K562 (cell line): Measurements from ENCODE around the gene POU3F1. TPM values are rescaled to one million over a fixed set of nuclear protein-coding genes. Genes with fewer than 3 reads are reported as not detected.

Source experiments
- ATAC-seq: fragments of 200-7000 bp; cut with Tn5 transposase; 3 replicates; pipeline ENCODE4 v1.9.1; 2020; ENCODE audit warnings: moderate library complexity
- BruUV-seq: library from RNA; stranded (reverse); fragments of 400-500 nt; replicated peaks from 2 replicates; lab custom pipeline; 2021; lab: Mats Ljungman, UMichigan
- CTCF ChIA-PET: fragments of 300-600 bp; formaldehyde crosslinking; extraction: SDS; loops from one replicate; lab custom pipeline; 2021; ENCODE audit warnings: low intra/inter-chr PET ratio; lab: Yijun Ruan, JAX
- POLR2A ChIA-PET: fragments of 300-600, 350-650 bp; sonication (Branson Sonifier 250); formaldehyde crosslinking; extraction: SDS; loops from one replicate; lab custom pipeline; 2021; ENCODE audit warnings: antibody characterized with exemption, inconsistent platforms; lab: Yijun Ruan, JAX
- DNase-seq, 4 experiments: peaks; one replicate each; pipeline versions ENCODE4 v3.0.0 to v3.0.0-alpha.2; 2011 to 2018; ENCODE audit warnings: low spot score in 3 of 4, mixed read lengths in 3 of 4; ENCODE audit errors: extremely low read depth in 1 of 4
- FAIRE-seq: peaks from 2 replicates; lab custom pipeline; 2011; peaks lifted over from hg19 to GRCh38; lab: Jason Lieb, UNC
- H2AFZ ChIP-seq: 2 replicates; pipeline ENCODE4 v1.6.0; 2011; ENCODE audit warnings: low read depth, low read length, control low read depth, inconsistent platforms
- H3K27ac ChIP-seq: fragments of 200-600 bp; 3 replicates; pipeline ENCODE4 v1.8.0; 2011; ENCODE audit warnings: low read depth, mild to moderate bottlenecking, control low read depth, inconsistent platforms, low read length, moderate library complexity, mixed read lengths; ENCODE audit errors: extremely low read depth
- H3K27me3 ChIP-seq, 2 experiments: fragments of 300-600 bp in 1 of 2; 2 replicates in 1 of 2; 3 replicates in 1 of 2; pipeline versions ENCODE4 v1.6.0 to v1.8.0; 2011; ENCODE audit warnings: inconsistent platforms in 2 of 2, low read length in 2 of 2, mild to moderate bottlenecking in 1 of 2, mixed read lengths in 1 of 2, moderate library complexity in 1 of 2; ENCODE audit not compliant: control insufficient read depth in 2 of 2, insufficient read depth in 2 of 2
- H3K36me3 ChIP-seq: fragments of 300-600 bp; 3 replicates; pipeline ENCODE4 v1.8.0; 2011; ENCODE audit warnings: mild to moderate bottlenecking, low read length, inconsistent platforms; ENCODE audit not compliant: control insufficient read depth, insufficient read depth
- H3K4me1 ChIP-seq, 2 experiments: fragments of 200-600 bp in 1 of 2; replicated peaks in 1 of 2; 2 replicates in 1 of 2; 3 replicates in 1 of 2; pipeline versions ENCODE4 v1.5.1 to v1.8.0; 2011; ENCODE audit warnings: inconsistent platforms in 2 of 2, low read length in 2 of 2, mild to moderate bottlenecking in 1 of 2, mixed read lengths in 1 of 2, moderate library complexity in 1 of 2; ENCODE audit not compliant: control insufficient read depth in 2 of 2, insufficient read depth in 2 of 2
- H3K4me2 ChIP-seq: 2 replicates; pipeline ENCODE4 v1.6.1; 2011; ENCODE audit warnings: low read length, control low read depth, inconsistent platforms, mixed read lengths; ENCODE audit not compliant: insufficient read depth
- H3K4me3 ChIP-seq: fragments of 200-600 bp; sonication (generic), shearing (Covaris generic); 2 replicates; pipeline ENCODE4 v1.5.1; 2016; ENCODE audit warnings: control low read depth, inconsistent platforms
- H3K79me2 ChIP-seq: fragments of 200-600 bp; 3 replicates; pipeline ENCODE4 v1.8.0; 2011; ENCODE audit warnings: low read length, inconsistent platforms; ENCODE audit not compliant: control insufficient read depth, insufficient read depth
- H3K9ac ChIP-seq, 2 experiments: 2 replicates each; pipeline versions ENCODE4 v1.6.0 to v1.6.1; 2011; ENCODE audit warnings: low read depth in 2 of 2, low read length in 2 of 2, control low read depth in 1 of 2, inconsistent platforms in 1 of 2, mild to moderate bottlenecking in 1 of 2, mixed read lengths in 1 of 2; ENCODE audit not compliant: insufficient read depth in 1 of 2
- H3K9me1 ChIP-seq: one replicate; pipeline ENCODE4 v1.6.0; 2011; ENCODE audit warnings: inconsistent platforms, mild to moderate bottlenecking, low read length, moderate library complexity; ENCODE audit not compliant: control insufficient read depth, insufficient read depth
- H3K9me3 ChIP-seq: replicated peaks from 2 replicates; pipeline ENCODE4 v1.5.1; 2011; ENCODE audit warnings: low read depth, low read length, inconsistent platforms; ENCODE audit not compliant: control insufficient read depth, insufficient read depth
- H4K20me1 ChIP-seq: replicated peaks from 2 replicates; pipeline ENCODE4 v1.6.1; 2011; ENCODE audit warnings: low read length, inconsistent platforms, mixed read lengths; ENCODE audit not compliant: control insufficient read depth, insufficient read depth
- HDAC2 ChIP-seq: fragments of 450-650 bp; IDR thresholded peaks from 2 replicates; pipeline ENCODE4 v1.6.1; 2016; ENCODE audit warnings: mild to moderate bottlenecking
- KAT2B ChIP-seq: IDR thresholded peaks from one replicate; pipeline ENCODE4 v1.6.1; 2012; ENCODE audit warnings: low read depth, mild to moderate bottlenecking, control low read depth, inconsistent platforms, low read length, moderate library complexity
- PCBP2 ChIP-seq: fragments of 200-400 bp; formaldehyde crosslinking; IDR thresholded peaks from 2 replicates; pipeline ENCODE4 v1.6.1; 2018; ENCODE audit warnings: low read length, low read depth, mild to moderate bottlenecking, moderate library complexity; ENCODE audit not compliant: poor library complexity, severe bottlenecking
- SMAD1 ChIP-seq: fragments of 150-350 bp; IDR thresholded peaks from 2 replicates; pipeline ENCODE4 v1.6.1; 2014; ENCODE audit warnings: low read length, low read depth; ENCODE audit not compliant: partially characterized antibody
- SMAD4 ChIP-seq: fragments of 250-450 bp; sonication (Bioruptor Pico); conservative IDR thresholded peaks from 2 replicates; pipeline ENCODE4 v1.8.0; 2021; ENCODE audit warnings: inconsistent platforms, mild to moderate bottlenecking, moderate library complexity
- SMARCE1 ChIP-seq: fragments of 450-650 bp; IDR thresholded peaks from 2 replicates; pipeline ENCODE4 v1.7.1; 2016; ENCODE audit warnings: mild to moderate bottlenecking
- SPI1 ChIP-seq: IDR thresholded peaks from 2 replicates; pipeline ENCODE4 v1.6.1; 2011; ENCODE audit warnings: low read depth, low read length, control low read depth, borderline replicate concordance
- SUPT5H ChIP-seq: fragments of 450-650 bp; IDR thresholded peaks from 2 replicates; pipeline ENCODE4 v1.6.1; 2016
- ZBTB33 ChIP-seq: sonication (generic); formaldehyde crosslinking; IDR thresholded peaks from 2 replicates; pipeline ENCODE4 v1.8.1; 2023; ENCODE audit warnings: mild to moderate bottlenecking, missing genetic modification reagents
- ZBTB7A ChIP-seq: IDR thresholded peaks from 2 replicates; pipeline ENCODE4 v1.6.1; 2011; ENCODE audit warnings: low read depth, mild to moderate bottlenecking, low read length, moderate library complexity, borderline replicate concordance; ENCODE audit not compliant: control insufficient read depth
- ZNF174 ChIP-seq: fragments of 250-450 bp; sonication (Bioruptor Pico); IDR thresholded peaks from 2 replicates; pipeline ENCODE4 v1.4.0; 2020; ENCODE audit warnings: mild to moderate bottlenecking
- ZNF263 ChIP-seq: sonication (generic); formaldehyde crosslinking; IDR thresholded peaks from 2 replicates; pipeline ENCODE4 v1.8.0; 2022; ENCODE audit warnings: mild to moderate bottlenecking, missing genetic modification reagents, borderline replicate concordance
- ZNF707 ChIP-seq: fragments of 250-450 bp; sonication (Bioruptor Pico); conservative IDR thresholded peaks from 2 replicates; pipeline ENCODE4 v1.8.0; 2022; ENCODE audit warnings: inconsistent platforms, mild to moderate bottlenecking, moderate library complexity
- WGBS: fragments of 100-300 bp; shearing (Covaris generic); methylation state at CpG from one replicate; pipeline ENCODE4 v1.1.6; 2016; ENCODE audit warnings: low coverage, mixed read lengths; ENCODE audit not compliant: insufficient coverage; ENCODE audit errors: missing lambda C conversion rate; 5-methylcytosine and 5-hydroxymethylcytosine counted together
- in situ Hi-C: fragments of 300-500 bp; cut with MboI; formaldehyde crosslinking; loops from 4 replicates; pipeline ENCODE4 v1.15.0; 2018; ENCODE audit warnings: inconsistent platforms, mixed read lengths
- intact Hi-C: fragments of 100-400 bp; cut with micrococcal nuclease; formaldehyde crosslinking; loops from 2 replicates; pipeline ENCODE4 v1.14.2; 2022
- polyA plus RNA-seq, 8 experiments: library from polyadenylated mRNA; depleted of rRNA in 4 of 8; stranded (reverse) in 5 of 8; unstranded in 3 of 8; fragments of >200 nt; fragmentation: Nextera tagmentation in 2 of 8; fragmentation: Illumina TruSeq in 1 of 8; extraction: Ambion mirVana in 2 of 8; extraction: Trizol in 1 of 8; gene quantifications; 2 replicates each; pipeline versions ENCODE4 v1.2.1 to v1.2.3, GENCODE V29; 2011 to 2014; ENCODE audit warnings: inconsistent platforms in 1 of 8, missing spikeins in 1 of 8
- total RNA-seq, 7 experiments: library from RNA; depleted of rRNA in 6 of 7; stranded (reverse); fragments of >200 nt in 6 of 7; fragmentation: Illumina TruSeq in 2 of 7; extraction: Trizol in 2 of 7; gene quantifications; 2 replicates each; pipeline versions ENCODE4 v1.2.1 to v1.2.3, GENCODE V29; 2011 to 2021; ENCODE audit warnings: low replicate concordance in 1 of 7
- TF ChIP-seq, protein P1 (sequence below): sonication (generic); formaldehyde crosslinking; IDR thresholded peaks from 2 replicates; pipeline ENCODE4 v1.8.1; 2023; ENCODE audit warnings: missing genetic modification reagents, mild to moderate bottlenecking, borderline replicate concordance

Gene POU3F1
- total and polyA plus RNA-seq, 9 of the 15 experiments (the other 6 are each of a cell fraction or from before 2014, with no cell fraction given) = 0.09 TPM; not detected in 8

- H3K27me3 ChIP-seq = no peaks in the 10 kb centered on the region
- H3K79me2 ChIP-seq = peaks cover 51% of the 10 kb centered on the region
- 0 out of 2 replicates have a peak, but pooled peaks cover 9% of the 10 kb centered on the region for H4K20me1 ChIP-seq
- intact Hi-C loops (no loop called here), in situ Hi-C loops (no loop called here)
- WGBS = 49% methylated on average over 9 of the region's 12 CpGs
- peak in 1 of 4 experiments; percentile 65 for DNase-seq
- peak overlapping the region; percentile 82 for H3K27ac ChIP-seq
- ChIA-PET POLR2A (no interaction called here), CTCF (no interaction called here)
- no peak for ATAC-seq
- H2AFZ ChIP-seq = peak overlapping the region; percentile 82
- no peaks in the 10 kb centered on the region for H3K9me1 ChIP-seq
- peaks cover 27% of the 10 kb centered on the region for H3K36me3 ChIP-seq
- H3K4me1 ChIP-seq = peaks cover 50 to 55% of the 10 kb centered on the region in 2 experiments
- BruUV-seq = TSS peak; percentile 66
- H3K9me3 ChIP-seq = no peaks in the 10 kb centered on the region
- peak overlapping the region; percentile 88 for H3K4me2 ChIP-seq
- peak overlapping the region; percentile 58 to 90 for H3K9ac ChIP-seq
- H3K4me3 ChIP-seq = peak overlapping the region; percentile 65
- FAIRE-seq = no peak
- peak; percentile 19; the same call in 1 of the 2 replicates for TF ChIP-seq SPI1
- no peak for TF ChIP-seq PCBP2
- TF ChIP-seq SUPT5H = 0 out of 2 replicates have a peak, but pooled peaks have one; percentile 37
- 0 out of 2 replicates have a peak, but pooled peaks have one; percentile 31 for TF ChIP-seq ZBTB33 (CRISPR knock-in tag)
- peak; percentile 46 for TF ChIP-seq SMAD1
- no peak for TF ChIP-seq ZNF707 (CRISPR knock-in tag)
- peak; percentile 1; the same call in 1 of the 2 replicates for TF ChIP-seq ZBTB7A
- TF ChIP-seq ZNF174 (CRISPR knock-in tag) = no peak
- TF ChIP-seq HDAC2 = 0 out of 2 replicates have a peak, but pooled peaks have one; percentile 24
- TF ChIP-seq SMARCE1 = peak; percentile 26; the same call in 1 of the 2 replicates
- TF ChIP-seq ZNF263 = peak; percentile 60
- TF ChIP-seq, protein P1, sequence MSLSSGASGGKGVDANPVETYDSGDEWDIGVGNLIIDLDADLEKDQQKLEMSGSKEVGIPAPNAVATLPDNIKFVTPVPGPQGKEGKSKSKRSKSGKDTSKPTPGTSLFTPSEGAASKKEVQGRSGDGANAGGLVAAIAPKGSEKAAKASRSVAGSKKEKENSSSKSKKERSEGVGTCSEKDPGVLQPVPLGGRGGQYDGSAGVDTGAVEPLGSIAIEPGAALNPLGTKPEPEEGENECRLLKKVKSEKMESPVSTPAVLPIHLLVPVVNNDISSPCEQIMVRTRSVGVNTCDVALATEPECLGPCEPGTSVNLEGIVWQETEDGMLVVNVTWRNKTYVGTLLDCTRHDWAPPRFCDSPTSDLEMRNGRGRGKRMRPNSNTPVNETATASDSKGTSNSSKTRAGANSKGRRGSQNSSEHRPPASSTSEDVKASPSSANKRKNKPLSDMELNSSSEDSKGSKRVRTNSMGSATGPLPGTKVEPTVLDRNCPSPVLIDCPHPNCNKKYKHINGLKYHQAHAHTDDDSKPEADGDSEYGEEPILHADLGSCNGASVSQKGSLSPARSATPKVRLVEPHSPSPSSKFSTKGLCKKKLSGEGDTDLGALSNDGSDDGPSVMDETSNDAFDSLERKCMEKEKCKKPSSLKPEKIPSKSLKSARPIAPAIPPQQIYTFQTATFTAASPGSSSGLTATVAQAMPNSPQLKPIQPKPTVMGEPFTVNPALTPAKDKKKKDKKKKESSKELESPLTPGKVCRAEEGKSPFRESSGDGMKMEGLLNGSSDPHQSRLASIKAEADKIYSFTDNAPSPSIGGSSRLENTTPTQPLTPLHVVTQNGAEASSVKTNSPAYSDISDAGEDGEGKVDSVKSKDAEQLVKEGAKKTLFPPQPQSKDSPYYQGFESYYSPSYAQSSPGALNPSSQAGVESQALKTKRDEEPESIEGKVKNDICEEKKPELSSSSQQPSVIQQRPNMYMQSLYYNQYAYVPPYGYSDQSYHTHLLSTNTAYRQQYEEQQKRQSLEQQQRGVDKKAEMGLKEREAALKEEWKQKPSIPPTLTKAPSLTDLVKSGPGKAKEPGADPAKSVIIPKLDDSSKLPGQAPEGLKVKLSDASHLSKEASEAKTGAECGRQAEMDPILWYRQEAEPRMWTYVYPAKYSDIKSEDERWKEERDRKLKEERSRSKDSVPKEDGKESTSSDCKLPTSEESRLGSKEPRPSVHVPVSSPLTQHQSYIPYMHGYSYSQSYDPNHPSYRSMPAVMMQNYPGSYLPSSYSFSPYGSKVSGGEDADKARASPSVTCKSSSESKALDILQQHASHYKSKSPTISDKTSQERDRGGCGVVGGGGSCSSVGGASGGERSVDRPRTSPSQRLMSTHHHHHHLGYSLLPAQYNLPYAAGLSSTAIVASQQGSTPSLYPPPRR (CRISPR knock-in tag) = no peak
- TF ChIP-seq KAT2B = no peak
- TF ChIP-seq SMAD4 = 0 out of 2 replicates have a peak, but pooled peaks have one; percentile 29
Measured at GRCh38 chr1:38006008-38006828, 40.4 kb downstream of the POU3F1 start.
